Measurements from ENCODE around the gene BSG.

The BSG gene

GRCh38 chr19:572140-572742 lies at the start of gene BSG:
Gene BSG, plus strand, starts transcription at chr19:572596. Its CDS starts 39 bp downstream, at chr19:572635.
- peak; percentile 94 for DNase-seq

- no peak for DNase-seq
Observed at GRCh38 chr19:522726-523125, 49.7 kb upstream of the BSG start.

GRCh38 chr19:524062-524674 lies 48.2 kb upstream of the BSG start:
- DNase-seq = peak; percentile 64

- no peak for DNase-seq
Observed at GRCh38 chr19:525029-525428, 47.4 kb upstream of the BSG start.

GRCh38 chr19:525857-526419 lies 46.5 kb upstream of the BSG start:
- no peak for DNase-seq

- DNase-seq = no peak
Observed at GRCh38 chr19:530134-531008, 42.0 kb upstream of the BSG start.

- DNase-seq = peak; percentile 76
Observed at GRCh38 chr19:531009-531752, 41.2 kb upstream of the BSG start.

- DNase-seq = no peak
Observed at GRCh38 chr19:531753-532560, 40.4 kb upstream of the BSG start, which contains the start of gene CDC34. Gene CDC34, plus strand, starts transcription at chr19:531760. Its CDS starts 172 bp downstream, at chr19:531932.

GRCh38 chr19:532561-533363 lies 39.6 kb upstream of the BSG start:
- peak; percentile 28 for DNase-seq

GRCh38 chr19:533364-534058 lies 38.9 kb upstream of the BSG start:
- no peak for DNase-seq

- no peak for DNase-seq
Observed at GRCh38 chr19:534088-534487, 38.3 kb upstream of the BSG start.

GRCh38 chr19:535017-535835 lies 37.2 kb upstream of the BSG start:
- DNase-seq = no peak

GRCh38 chr19:536031-536880 lies 36.1 kb upstream of the BSG start:
- DNase-seq = no peak

GRCh38 chr19:536881-537404 lies 35.5 kb upstream of the BSG start:
- DNase-seq = no peak

GRCh38 chr19:538641-539428 lies 33.6 kb upstream of the BSG start:
- DNase-seq = no peak

- no peak for DNase-seq
Observed at GRCh38 chr19:539429-540030, 32.9 kb upstream of the BSG start.

All from NCI-H146 (cell line).